Vagina (tissue), 2 donors: ENCODE measurements around the gene SERPINE1. TPM values are rescaled to one million over a fixed set of nuclear protein-coding genes. Genes with fewer than 3 reads are reported as not detected.

ENCODE experiments used
- DNase-seq, 2 donors: peaks; one replicate each; pipeline ENCODE4 v3.0.0-alpha.2; 2017; ENCODE audit errors: extremely low spot score in 2 of 2
- H3K27ac ChIP-seq: fragments of 200-600 bp; sonication (generic); one replicate; pipeline ENCODE4 v1.5.1; 2019
- H3K27me3 ChIP-seq: fragments of 200-600 bp; sonication (generic); one replicate; pipeline ENCODE4 v1.5.1; 2019
- H3K36me3 ChIP-seq, 2 donors: fragments of 200-600 bp; sonication (generic); one replicate each; pipeline ENCODE4 v1.5.1; 2017 to 2019
- H3K4me1 ChIP-seq: fragments of 200-600 bp; sonication (generic); one replicate; pipeline ENCODE4 v1.5.1; 2019
- H3K4me3 ChIP-seq, 2 donors: fragments of 200-600 bp; sonication (generic); 1 replicate in 1 of 2; 2 replicates in 1 of 2; pipeline ENCODE4 v1.5.1; 2016 to 2019
- H3K9me3 ChIP-seq: fragments of 200-600 bp; sonication (generic); one replicate; pipeline ENCODE4 v1.5.1; 2019
- CTCF ChIP-seq, 3 experiments: fragments of 450-650 bp in 2 of 3; fragments of 200-600 bp in 1 of 3; sonication (generic) in 1 of 3; IDR thresholded peaks; one replicate each; pipeline ENCODE4 v1.5.1; 2017 to 2019; ENCODE audit warnings: antibody characterized with exemption in 3 of 3, mild to moderate bottlenecking in 2 of 3, moderate library complexity in 2 of 3
- POLR2A ChIP-seq, 2 donors: fragments of 450-650 bp; IDR thresholded peaks; one replicate each; pipeline ENCODE4 v1.6.1; 2017; ENCODE audit warnings: antibody characterized with exemption in 2 of 2, mild to moderate bottlenecking in 2 of 2, moderate library complexity in 2 of 2
- POLR2AphosphoS5 ChIP-seq, 2 donors: sonication (generic); formaldehyde crosslinking; IDR thresholded peaks; one replicate each; pipeline ENCODE4 v1.9.0; 2017; ENCODE audit warnings: antibody characterized with exemption in 2 of 2, mild to moderate bottlenecking in 2 of 2, low read depth in 1 of 2; ENCODE audit not compliant: insufficient read depth in 1 of 2
- intact Hi-C: fragments of 100-400 bp; cut with DNase I; formaldehyde crosslinking; loops from one replicate; pipeline ENCODE4 v1.15.1; 2023
- total RNA-seq: library from RNA; depleted of rRNA; stranded (reverse); fragments of >200 nt; gene quantifications from one replicate; pipeline ENCODE4 v1.2.3, GENCODE V29; 2016

Gene SERPINE1
- total RNA-seq, 1 donor from 2014 or later, result 14.7 TPM

DNA sequence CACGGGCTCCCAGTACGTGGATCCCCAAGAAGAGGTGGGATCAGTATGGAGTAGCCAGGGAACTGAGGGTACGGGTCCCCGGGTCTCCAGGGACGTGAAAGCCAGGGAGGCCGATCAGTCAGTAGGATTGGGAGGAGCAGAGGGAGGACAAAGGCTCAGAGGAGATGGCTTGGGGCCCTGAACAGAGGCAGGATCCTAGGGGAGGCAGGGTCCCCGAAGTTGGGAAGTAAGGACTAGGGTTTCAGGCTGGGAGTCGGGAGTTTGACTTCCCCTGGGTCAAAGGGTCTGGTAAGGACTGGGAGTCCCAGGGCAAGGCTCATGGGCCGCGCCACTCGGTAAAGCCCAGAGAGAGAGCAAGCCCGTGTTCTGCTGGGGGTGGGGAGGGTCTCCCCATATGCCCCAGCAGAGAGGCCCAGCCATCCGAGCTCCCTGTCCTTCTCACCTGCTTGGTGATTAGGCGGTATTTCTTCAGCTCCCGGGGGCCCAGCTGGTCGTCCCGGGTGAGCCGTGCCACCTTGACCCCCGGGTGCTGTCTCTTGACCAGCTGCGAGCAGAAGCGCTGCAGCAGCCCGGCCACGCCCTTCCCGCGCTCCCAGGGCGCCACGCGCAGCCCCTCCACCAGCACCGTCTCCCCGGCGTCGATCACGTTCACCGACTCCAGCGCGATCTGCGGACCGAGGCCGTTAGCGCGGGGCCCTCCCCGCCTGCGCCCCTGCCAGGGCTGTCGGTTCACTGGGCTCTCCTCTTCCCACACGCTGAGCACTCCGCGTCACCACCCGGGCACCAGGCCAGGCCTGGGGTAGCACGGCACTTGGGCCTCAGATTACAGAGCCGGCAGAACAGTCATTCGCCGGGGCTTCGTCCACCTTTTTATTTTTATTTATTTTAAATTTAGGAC lies 46.2 kb downstream of the SERPINE1 start:
- H3K27me3 ChIP-seq, result peaks cover 24% of the 10 kb centered on the region
- H3K9me3 ChIP-seq, result no peaks in the 10 kb centered on the region
- peaks cover 27% of the 10 kb centered on the region for H3K4me1 ChIP-seq
- H3K27ac ChIP-seq, result no peak overlapping the region
- no peaks in the 10 kb centered on the region for H3K36me3 ChIP-seq
- no peak overlapping the region for H3K4me3 ChIP-seq
- no peak for TF ChIP-seq POLR2A (IDR thresholded peaks at IDR 0.05)
- no peak for TF ChIP-seq POLR2AphosphoS5 (IDR thresholded peaks at IDR 0.05; ENCODE audit: insufficient read depth in 1 of 2, low read depth in 1 of 2)
- no peak for TF ChIP-seq CTCF (IDR thresholded peaks at IDR 0.05)
- intact Hi-C loops, result no loop called here
- DNase-seq, result no peak

- peaks cover 27% of the 10 kb centered on the region for H3K4me1 ChIP-seq
- H3K27ac ChIP-seq, result no peak overlapping the region
- no peak overlapping the region for H3K4me3 ChIP-seq
- no peaks in the 10 kb centered on the region for H3K9me3 ChIP-seq
- no peak for DNase-seq
- TF ChIP-seq POLR2AphosphoS5 (IDR thresholded peaks at IDR 0.05; ENCODE audit: insufficient read depth in 1 of 2, low read depth in 1 of 2), result no peak
- TF ChIP-seq POLR2A (IDR thresholded peaks at IDR 0.05), result no peak
- no peak for TF ChIP-seq CTCF (IDR thresholded peaks at IDR 0.05)
- H3K27me3 ChIP-seq, result peaks cover 24% of the 10 kb centered on the region
- intact Hi-C loops, result no loop called here
- no peaks in the 10 kb centered on the region for H3K36me3 ChIP-seq
Observed at GRCh38 chr7:101173752-101174244, 46.9 kb downstream of the SERPINE1 start.

GRCh38 chr7:101174322-101174854 lies 47.5 kb downstream of the SERPINE1 start:
- TF ChIP-seq CTCF (IDR thresholded peaks at IDR 0.05) (no peak), POLR2AphosphoS5 (IDR thresholded peaks at IDR 0.05; ENCODE audit: insufficient read depth in 1 of 2, low read depth in 1 of 2) (no peak), POLR2A (IDR thresholded peaks at IDR 0.05) (no peak)
- Histone ChIP-seq H3K27me3 (peaks cover 24% of the 10 kb centered on the region), H3K9me3 (no peaks in the 10 kb centered on the region), H3K36me3 (no peaks in the 10 kb centered on the region), H3K4me1 (peaks cover 27% of the 10 kb centered on the region), H3K4me3 (no peak overlapping the region), H3K27ac (no peak overlapping the region)
- intact Hi-C loops, result no loop called here
- no peak for DNase-seq

DNA sequence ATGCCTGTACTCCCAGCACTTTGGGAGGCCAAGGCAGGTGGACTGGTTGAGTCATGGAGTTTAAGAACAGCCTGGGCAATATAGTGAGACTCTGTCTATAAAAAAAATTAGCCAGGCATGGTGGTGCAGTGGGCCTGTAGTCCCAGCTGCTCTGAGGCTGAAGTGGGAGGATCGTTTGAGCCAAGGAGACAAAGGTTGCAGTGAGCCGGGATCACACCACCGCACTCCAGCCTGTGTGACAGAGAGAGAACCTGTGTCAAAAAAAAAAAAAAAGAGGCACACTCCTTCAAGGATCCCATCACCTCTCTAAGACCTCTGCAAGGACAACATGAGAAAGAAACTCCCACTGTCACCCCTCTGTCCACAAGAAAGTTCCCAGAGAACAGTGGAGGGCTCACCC lies 48.8 kb downstream of the SERPINE1 start:
- H3K27ac ChIP-seq, result no peak overlapping the region
- no peak for TF ChIP-seq POLR2A (IDR thresholded peaks at IDR 0.05)
- TF ChIP-seq POLR2AphosphoS5 (IDR thresholded peaks at IDR 0.05; ENCODE audit: insufficient read depth in 1 of 2, low read depth in 1 of 2), result no peak
- TF ChIP-seq CTCF (IDR thresholded peaks at IDR 0.05), result no peak
- H3K27me3 ChIP-seq, result peaks cover 27% of the 10 kb centered on the region
- intact Hi-C loops, result no loop called here
- H3K9me3 ChIP-seq, result no peaks in the 10 kb centered on the region
- H3K36me3 ChIP-seq, result no peaks in the 10 kb centered on the region
- DNase-seq, result no peak
- no peak overlapping the region for H3K4me3 ChIP-seq
- H3K4me1 ChIP-seq, result peaks cover 29% of the 10 kb centered on the region

GRCh38 chr7:101177644-101178043 lies 50.7 kb downstream of the SERPINE1 start:
- no peak for TF ChIP-seq POLR2AphosphoS5 (IDR thresholded peaks at IDR 0.05; ENCODE audit: insufficient read depth in 1 of 2, low read depth in 1 of 2)
- no peak for TF ChIP-seq POLR2A (IDR thresholded peaks at IDR 0.05)
- no peak for TF ChIP-seq CTCF (IDR thresholded peaks at IDR 0.05)
- H3K9me3 ChIP-seq, result no peaks in the 10 kb centered on the region
- H3K27me3 ChIP-seq, result peaks cover 25% of the 10 kb centered on the region
- no peaks in the 10 kb centered on the region for H3K36me3 ChIP-seq
- H3K4me3 ChIP-seq, result no peak overlapping the region
- no peak for DNase-seq
- peaks cover 21% of the 10 kb centered on the region for H3K4me1 ChIP-seq
- intact Hi-C loops, result no loop called here
- H3K27ac ChIP-seq, result no peak overlapping the region
